ENCODE results near the gene MMP24OS. TPM values are rescaled to one million over a fixed set of nuclear protein-coding genes. Genes with fewer than 3 reads are reported as not detected.
A peak's percentile ranks its signal among the peaks of the same experiment; 100 is the strongest.

The MMP24OS gene
- total RNA-seq, result 50.6 TPM
- polyA plus RNA-seq, result 10 to 100 TPM in 1 of 4 donors, 1 to 10 TPM in 3; 8.7 to 10.2 (median 9.3) TPM

- H3K9me3 Mint-ChIP-seq, result no peaks in the 10 kb centered on the region
- peak; percentile 85 to 96 (median 89) for DNase-seq
- peak within 1 kb of the TSS; percentile 77 for H3K4me3 ChIP-seq (ENCODE audit: low read depth, low read length)
- no peaks in the 10 kb centered on the region for H3K27me3 Mint-ChIP-seq
- H3K4me3 Mint-ChIP-seq, result peak within 1 kb of the TSS; percentile 94 to 99 (median 97)
- H3K4me1 Mint-ChIP-seq, result peaks cover 0 to 49% (median 18%) of the 10 kb centered on the region in 4 donors
- peaks cover 22% of the 10 kb centered on the region for H3K4me1 ChIP-seq (ENCODE audit: control insufficient read depth, insufficient read depth, low read length, poor library complexity, severe bottlenecking)
- H3K27me3 ChIP-seq (ENCODE audit: control insufficient read depth, insufficient read depth, low read length), result no peaks in the 10 kb centered on the region
- peak within 1 kb of the TSS; percentile 99 for H3K27ac Mint-ChIP-seq
- H3K36me3 ChIP-seq (ENCODE audit: control insufficient read depth, insufficient read depth, low read length), result peaks cover 27% of the 10 kb centered on the region
- H3K9me3 ChIP-seq (ENCODE audit: control insufficient read depth in 2 of 2, low read length in 2 of 2), result no peaks in the 10 kb centered on the region
- H3K36me3 Mint-ChIP-seq, result peaks cover 18% of the 10 kb centered on the region
- peak within 1 kb of the TSS; percentile 93 for H3K27ac ChIP-seq (ENCODE audit: insufficient read depth, low read length, poor library complexity, severe bottlenecking)
- ATAC-seq (ENCODE audit: low read depth in 2 of 2), result peak; percentile 90 to 91
These were observed at the start of gene MMP24OS for GRCh38 chr20:35277531-35278395. Gene MMP24OS (minus strand): TSS chr20:35278122. CDS start chr20:35277929, 193 bp downstream.

GRCh38 chr20:35327074-35327976 lies 49.4 kb upstream of the MMP24OS start:
- ATAC-seq (ENCODE audit: low read depth in 2 of 2) (no peak), DNase-seq (no peak)
- H3K27me3 ChIP-seq (ENCODE audit: control insufficient read depth, insufficient read depth, low read length), result no peaks in the 10 kb centered on the region
- Mint-ChIP-seq H3K27ac (no peak overlapping the region), H3K4me3 (no peak overlapping the region), H3K27me3 (no peaks in the 10 kb centered on the region), H3K9me3 (no peaks in the 10 kb centered on the region), H3K4me1 (peaks cover 0 to 4% (median 1%) of the 10 kb centered on the region in 4 donors), H3K36me3 (peaks cover 12% of the 10 kb centered on the region)
- no peaks in the 10 kb centered on the region for H3K9me3 ChIP-seq (ENCODE audit: control insufficient read depth in 2 of 2, low read length in 2 of 2)
- no peaks in the 10 kb centered on the region for H3K4me1 ChIP-seq (ENCODE audit: control insufficient read depth, insufficient read depth, low read length, poor library complexity, severe bottlenecking)
- H3K36me3 ChIP-seq (ENCODE audit: control insufficient read depth, insufficient read depth, low read length), result no peaks in the 10 kb centered on the region
- no peak overlapping the region for H3K27ac ChIP-seq (ENCODE audit: insufficient read depth, low read length, poor library complexity, severe bottlenecking)
- H3K4me3 ChIP-seq (ENCODE audit: low read depth, low read length), result no peak overlapping the region

GRCh38 chr20:35326740-35327073 lies 48.8 kb upstream of the MMP24OS start:
- Mint-ChIP-seq H3K36me3 (peaks cover 12% of the 10 kb centered on the region), H3K4me1 (peaks cover 0 to 4% (median 1%) of the 10 kb centered on the region in 4 donors), H3K4me3 (no peak overlapping the region), H3K27me3 (no peaks in the 10 kb centered on the region), H3K27ac (no peak overlapping the region), H3K9me3 (no peaks in the 10 kb centered on the region)
- Histone ChIP-seq H3K27ac (ENCODE audit: insufficient read depth, low read length, poor library complexity, severe bottlenecking) (no peak overlapping the region), H3K4me3 (ENCODE audit: low read depth, low read length) (no peak overlapping the region), H3K9me3 (ENCODE audit: control insufficient read depth in 2 of 2, low read length in 2 of 2) (no peaks in the 10 kb centered on the region), H3K36me3 (ENCODE audit: control insufficient read depth, insufficient read depth, low read length) (no peaks in the 10 kb centered on the region), H3K27me3 (ENCODE audit: control insufficient read depth, insufficient read depth, low read length) (no peaks in the 10 kb centered on the region), H3K4me1 (ENCODE audit: control insufficient read depth, insufficient read depth, low read length, poor library complexity, severe bottlenecking) (no peaks in the 10 kb centered on the region)
- ATAC-seq (ENCODE audit: low read depth in 2 of 2) (no peak), DNase-seq (no peak)

GRCh38 chr20:35326021-35326739 lies 48.3 kb upstream of the MMP24OS start:
- ATAC-seq (ENCODE audit: low read depth in 2 of 2), result no peak
- Mint-ChIP-seq H3K27ac (no peak overlapping the region), H3K9me3 (no peaks in the 10 kb centered on the region), H3K36me3 (peaks cover 12% of the 10 kb centered on the region), H3K27me3 (no peaks in the 10 kb centered on the region), H3K4me3 (no peak overlapping the region), H3K4me1 (peaks cover 0 to 4% (median 1%) of the 10 kb centered on the region in 4 donors)
- Histone ChIP-seq H3K27ac (ENCODE audit: insufficient read depth, low read length, poor library complexity, severe bottlenecking) (no peak overlapping the region), H3K36me3 (ENCODE audit: control insufficient read depth, insufficient read depth, low read length) (no peaks in the 10 kb centered on the region), H3K9me3 (ENCODE audit: control insufficient read depth in 2 of 2, low read length in 2 of 2) (no peaks in the 10 kb centered on the region), H3K4me1 (ENCODE audit: control insufficient read depth, insufficient read depth, low read length, poor library complexity, severe bottlenecking) (no peaks in the 10 kb centered on the region), H3K4me3 (ENCODE audit: low read depth, low read length) (no peak overlapping the region), H3K27me3 (ENCODE audit: control insufficient read depth, insufficient read depth, low read length) (no peaks in the 10 kb centered on the region)
- no peak for DNase-seq

GRCh38 chr20:35325401-35325800 lies 47.5 kb upstream of the MMP24OS start:
- Mint-ChIP-seq H3K27ac (no peak overlapping the region), H3K4me1 (peaks cover 0 to 4% (median 1%) of the 10 kb centered on the region in 4 donors)

GRCh38 chr20:35320396-35321126 lies 42.6 kb upstream of the MMP24OS start:
- H3K27me3 ChIP-seq (ENCODE audit: control insufficient read depth, insufficient read depth, low read length), result no peaks in the 10 kb centered on the region
- H3K9me3 ChIP-seq (ENCODE audit: control insufficient read depth in 2 of 2, low read length in 2 of 2), result no peaks in the 10 kb centered on the region
- Mint-ChIP-seq H3K9me3 (no peaks in the 10 kb centered on the region), H3K36me3 (peaks cover 4% of the 10 kb centered on the region), H3K4me1 (peaks cover 0 to 6% (median 3%) of the 10 kb centered on the region in 4 donors), H3K27ac (no peak overlapping the region), H3K27me3 (no peaks in the 10 kb centered on the region), H3K4me3 (no peak overlapping the region)
- H3K4me1 ChIP-seq (ENCODE audit: control insufficient read depth, insufficient read depth, low read length, poor library complexity, severe bottlenecking), result no peaks in the 10 kb centered on the region
- H3K27ac ChIP-seq (ENCODE audit: insufficient read depth, low read length, poor library complexity, severe bottlenecking), result no peak overlapping the region
- DNase-seq, result no peak
- H3K4me3 ChIP-seq (ENCODE audit: low read depth, low read length), result no peak overlapping the region
- ATAC-seq (ENCODE audit: low read depth in 2 of 2), result no peak
- H3K36me3 ChIP-seq (ENCODE audit: control insufficient read depth, insufficient read depth, low read length), result peaks cover 6% of the 10 kb centered on the region

More at GRCh38 chr20:35325401-35325800, 47.5 kb upstream of the MMP24OS start:
- Mint-ChIP-seq H3K9me3 (no peaks in the 10 kb centered on the region), H3K27me3 (no peaks in the 10 kb centered on the region), H3K4me3 (no peak overlapping the region), H3K36me3 (peaks cover 12% of the 10 kb centered on the region)
- no peaks in the 10 kb centered on the region for H3K27me3 ChIP-seq (ENCODE audit: control insufficient read depth, insufficient read depth, low read length)
- ATAC-seq (ENCODE audit: low read depth in 2 of 2) (no peak), DNase-seq (no peak)
- peaks cover 1% of the 10 kb centered on the region for H3K36me3 ChIP-seq (ENCODE audit: control insufficient read depth, insufficient read depth, low read length)
- H3K4me3 ChIP-seq (ENCODE audit: low read depth, low read length), result no peak overlapping the region
- H3K27ac ChIP-seq (ENCODE audit: insufficient read depth, low read length, poor library complexity, severe bottlenecking), result no peak overlapping the region
- H3K9me3 ChIP-seq (ENCODE audit: control insufficient read depth in 2 of 2, low read length in 2 of 2), result no peaks in the 10 kb centered on the region
- H3K4me1 ChIP-seq (ENCODE audit: control insufficient read depth, insufficient read depth, low read length, poor library complexity, severe bottlenecking), result no peaks in the 10 kb centered on the region

GRCh38 chr20:35319871-35320197 lies 41.9 kb upstream of the MMP24OS start:
- no peaks in the 10 kb centered on the region for H3K9me3 ChIP-seq (ENCODE audit: control insufficient read depth in 2 of 2, low read length in 2 of 2)
- Mint-ChIP-seq H3K27ac (no peak overlapping the region), H3K9me3 (no peaks in the 10 kb centered on the region), H3K4me1 (peaks cover 0 to 11% (median 6%) of the 10 kb centered on the region in 4 donors), H3K4me3 (no peak overlapping the region), H3K36me3 (peaks cover under 1% of the 10 kb centered on the region), H3K27me3 (no peaks in the 10 kb centered on the region)
- no peaks in the 10 kb centered on the region for H3K4me1 ChIP-seq (ENCODE audit: control insufficient read depth, insufficient read depth, low read length, poor library complexity, severe bottlenecking)
- ATAC-seq (ENCODE audit: low read depth in 2 of 2), result no peak
- H3K27me3 ChIP-seq (ENCODE audit: control insufficient read depth, insufficient read depth, low read length), result no peaks in the 10 kb centered on the region
- no peak overlapping the region for H3K4me3 ChIP-seq (ENCODE audit: low read depth, low read length)
- no peak for DNase-seq
- peaks cover 6% of the 10 kb centered on the region for H3K36me3 ChIP-seq (ENCODE audit: control insufficient read depth, insufficient read depth, low read length)
- H3K27ac ChIP-seq (ENCODE audit: insufficient read depth, low read length, poor library complexity, severe bottlenecking), result no peak overlapping the region
